SIG-M5 (cell line): ENCODE data around the gene RFX4.
"Not testable (repeated sequence)": the region's sequence is repeated elsewhere in the genome, so short reads cannot be mapped to it uniquely, and the experiment has no call there.

Experiments
- DNase-seq: peaks from one replicate; lab custom pipeline; 2025; lab: John Stamatoyannopoulos, UW

RFX4 gene

DNA sequence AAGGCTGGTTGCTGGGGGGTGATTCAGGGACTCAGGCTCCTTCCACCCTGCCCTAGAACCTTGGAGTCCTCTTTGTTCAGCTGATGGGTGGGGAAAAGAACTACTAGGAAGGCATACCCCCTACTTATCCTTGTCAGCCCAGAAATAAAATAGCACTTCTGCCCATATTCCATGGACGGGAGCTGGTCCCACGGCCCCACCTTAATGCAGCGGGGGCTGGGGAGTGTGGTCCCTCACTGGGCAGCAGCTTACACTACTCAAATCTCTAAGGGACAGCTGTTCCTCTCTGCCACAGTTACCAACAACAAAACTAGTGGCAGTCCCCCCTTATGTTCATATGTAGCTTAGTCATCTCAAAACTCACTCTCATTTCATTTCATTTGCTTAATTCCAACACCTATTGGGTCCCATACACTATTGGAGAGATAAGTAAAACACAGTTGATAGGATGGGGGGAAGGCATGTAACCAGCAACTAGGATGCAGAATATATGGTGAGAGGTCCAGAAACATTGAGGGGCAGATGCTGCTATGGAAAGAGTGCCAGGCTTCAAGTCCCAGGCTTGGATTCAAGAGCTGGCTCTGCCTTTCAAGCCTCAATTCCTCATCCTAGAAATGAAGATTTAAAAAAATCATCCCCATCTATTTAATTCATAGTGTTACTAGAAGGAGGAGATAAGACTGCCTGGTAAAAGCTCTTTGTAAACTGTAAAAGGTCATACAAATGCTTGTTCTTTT is 107.9 kb downstream of the RFX4 start:
- DNase-seq, result no peak

DNA sequence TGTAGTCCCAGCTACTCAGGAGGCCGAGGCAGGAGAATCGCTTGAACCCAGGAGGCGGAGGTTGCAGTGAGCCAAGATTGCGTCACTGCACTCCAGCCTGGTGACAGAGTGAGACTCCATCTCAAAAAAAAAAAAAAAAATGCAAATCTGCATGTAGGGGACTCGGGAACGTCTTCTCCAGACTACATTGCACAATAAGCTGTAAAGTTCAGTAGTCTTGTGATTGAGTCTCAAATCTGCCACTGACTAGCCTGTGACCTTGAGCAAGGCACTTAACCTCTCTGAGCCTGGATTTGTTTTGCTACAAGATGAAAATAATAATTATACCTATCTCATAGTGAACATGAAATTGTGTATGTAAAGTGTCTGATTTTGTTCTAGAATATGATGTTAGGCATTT is 109.2 kb downstream of the RFX4 start:
- not testable (repeated sequence) for DNase-seq

DNA sequence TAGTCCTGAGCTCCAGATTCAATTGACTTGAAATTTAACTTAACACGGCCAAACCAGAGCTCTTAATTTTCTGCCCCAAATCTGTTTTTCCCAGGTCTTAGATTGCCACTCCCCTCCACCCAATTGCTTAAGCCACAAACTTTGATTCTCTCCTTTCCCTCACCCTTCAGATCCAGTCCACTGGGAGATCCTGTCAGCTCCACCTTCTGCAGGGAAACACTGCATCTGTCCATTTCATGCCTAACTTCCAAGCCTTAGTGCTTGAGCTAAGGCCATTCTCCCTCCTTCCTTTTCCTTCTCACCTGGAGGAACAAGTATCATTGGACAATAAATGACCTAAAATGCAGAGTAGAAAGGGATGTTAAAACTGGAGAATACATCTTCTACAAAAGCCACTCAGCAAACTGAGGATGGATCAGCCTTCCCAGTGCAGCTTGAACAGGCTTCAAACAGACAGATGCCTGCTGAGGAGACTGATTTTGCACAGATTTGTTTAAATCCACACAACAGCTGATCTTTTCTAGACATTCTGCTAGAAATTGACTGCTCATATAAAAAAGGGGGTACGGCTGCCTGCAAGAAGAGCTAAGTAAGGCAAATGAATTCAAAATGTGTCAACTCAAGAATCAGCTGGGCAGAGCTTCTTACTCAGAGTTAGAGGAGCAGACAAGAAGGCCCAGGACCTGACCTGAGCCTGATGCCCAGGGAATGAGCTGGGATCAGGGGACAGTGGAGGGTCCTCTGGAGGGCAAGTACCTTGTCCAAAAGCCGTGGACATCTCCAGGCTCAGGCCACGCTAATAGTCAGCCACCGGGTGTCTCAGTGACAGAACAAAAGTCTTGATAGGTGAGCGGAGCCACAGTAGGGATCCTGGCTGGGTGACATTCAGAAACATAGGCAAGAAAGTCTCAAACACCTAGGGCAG is 110.4 kb downstream of the RFX4 start:
- DNase-seq, result no peak

DNA sequence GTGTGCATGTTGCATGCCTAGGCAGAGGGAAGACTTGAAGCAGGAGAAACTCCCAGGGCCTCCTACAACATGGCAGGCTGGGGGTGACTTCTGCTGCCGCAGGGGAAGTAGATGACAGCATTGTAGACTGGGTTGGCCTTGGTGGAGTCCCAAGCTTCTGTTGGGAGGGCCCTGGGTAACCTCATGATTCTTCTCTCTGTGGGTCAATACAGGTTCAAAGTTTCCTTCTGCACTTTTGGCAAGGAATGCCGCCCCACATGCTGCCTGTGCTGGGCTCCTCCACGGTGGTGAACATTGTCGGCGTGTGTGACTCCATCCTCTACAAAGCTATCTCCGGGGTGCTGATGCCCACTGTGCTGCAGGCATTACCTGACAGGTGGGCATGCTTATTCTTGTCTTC is 113.3 kb downstream of the RFX4 start:
- DNase-seq, result no peak

DNA sequence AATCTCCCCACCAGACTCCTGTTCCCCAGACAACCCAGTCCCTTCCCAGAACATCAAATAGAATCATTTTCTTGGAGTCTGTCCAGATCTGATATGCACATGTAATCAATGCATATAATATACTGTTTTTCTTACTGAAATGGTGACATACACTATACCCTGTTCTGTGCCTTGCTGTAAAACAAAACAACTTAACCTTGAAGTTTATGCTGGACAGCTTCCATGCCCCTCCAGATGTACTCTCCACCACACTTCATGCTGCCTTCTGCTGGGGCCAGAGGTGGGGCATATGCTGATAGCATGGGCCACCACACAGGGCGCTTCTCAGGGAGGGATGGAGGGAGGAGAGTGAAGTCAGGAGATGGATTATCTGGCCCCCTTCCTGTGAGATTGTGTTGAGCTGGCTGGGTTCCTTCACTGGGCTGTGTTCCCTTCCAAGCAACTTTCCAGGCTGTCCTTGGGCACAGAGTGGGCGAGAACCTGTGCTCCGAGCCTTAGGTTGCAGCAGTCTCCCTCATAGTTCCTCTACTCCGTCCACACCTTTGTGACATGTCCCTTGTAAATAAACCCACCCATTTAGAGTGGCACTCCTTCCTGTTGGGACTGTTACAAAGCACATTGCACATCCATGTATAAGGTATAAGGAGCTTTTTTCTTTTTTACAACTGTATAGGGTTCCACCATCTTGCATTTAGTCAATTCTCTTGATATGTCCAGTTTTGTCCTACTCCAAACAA is 114.0 kb downstream of the RFX4 start:
- no peak for DNase-seq

DNA sequence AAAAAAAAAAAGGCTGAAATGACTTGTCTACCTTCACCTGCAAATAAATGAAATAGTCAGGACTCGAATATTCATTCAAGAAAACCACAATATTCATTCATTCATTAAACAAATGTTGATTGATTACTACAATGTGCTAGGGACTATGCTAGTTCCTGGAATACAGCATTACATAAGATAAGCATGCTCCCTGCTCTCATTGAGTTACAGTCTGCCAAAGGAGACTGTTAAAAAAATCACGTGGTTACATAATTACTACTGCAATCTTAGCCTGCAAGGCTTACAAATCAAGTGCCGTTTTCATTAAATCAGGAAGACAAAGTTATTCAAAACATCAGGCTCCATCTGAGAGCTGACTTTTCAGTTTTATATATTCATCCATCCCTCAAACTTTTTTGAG is 121.3 kb downstream of the RFX4 start:
- DNase-seq, result no peak

DNA sequence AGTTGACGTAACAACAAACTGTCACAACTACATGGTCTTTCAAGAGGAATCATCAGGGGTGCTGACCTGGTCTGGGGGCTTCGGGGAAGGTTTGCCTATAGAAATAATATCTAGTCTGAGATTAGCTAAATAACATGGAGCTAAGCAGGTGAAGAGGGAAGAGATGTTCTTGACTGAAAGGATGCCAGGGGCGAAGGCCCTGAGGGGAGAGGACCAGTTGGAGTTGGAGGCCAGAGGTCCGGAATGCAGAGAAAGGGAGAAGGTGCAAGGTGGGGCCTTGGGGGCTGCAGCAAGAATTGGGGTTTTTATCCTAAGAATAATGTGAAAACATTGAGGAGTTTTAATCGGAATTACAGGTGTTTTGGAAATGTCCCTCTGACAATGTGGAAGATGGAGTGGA is 123.2 kb downstream of the RFX4 start:
- no peak for DNase-seq

DNA sequence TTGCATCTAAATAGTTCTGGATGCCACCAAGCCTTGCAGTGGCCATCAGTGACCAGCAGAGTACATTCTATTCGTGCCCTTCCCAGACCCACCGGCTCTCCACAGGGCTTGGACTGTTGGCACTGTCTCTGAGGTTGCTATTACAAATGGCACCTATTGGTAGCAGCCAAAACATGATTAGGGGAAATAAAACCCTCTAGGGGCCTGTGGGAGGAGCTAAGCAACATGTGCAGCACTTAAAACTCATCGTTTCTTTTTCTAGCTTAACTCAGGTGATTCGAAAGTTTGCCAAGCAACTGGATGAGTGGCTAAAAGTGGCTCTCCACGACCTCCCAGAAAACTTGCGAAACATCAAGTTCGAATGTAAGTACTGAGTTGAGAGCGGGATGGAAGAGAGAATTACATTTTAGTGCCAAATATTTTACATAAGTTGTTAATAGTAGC is 126.3 kb downstream of the RFX4 start:
- no peak for DNase-seq

DNA sequence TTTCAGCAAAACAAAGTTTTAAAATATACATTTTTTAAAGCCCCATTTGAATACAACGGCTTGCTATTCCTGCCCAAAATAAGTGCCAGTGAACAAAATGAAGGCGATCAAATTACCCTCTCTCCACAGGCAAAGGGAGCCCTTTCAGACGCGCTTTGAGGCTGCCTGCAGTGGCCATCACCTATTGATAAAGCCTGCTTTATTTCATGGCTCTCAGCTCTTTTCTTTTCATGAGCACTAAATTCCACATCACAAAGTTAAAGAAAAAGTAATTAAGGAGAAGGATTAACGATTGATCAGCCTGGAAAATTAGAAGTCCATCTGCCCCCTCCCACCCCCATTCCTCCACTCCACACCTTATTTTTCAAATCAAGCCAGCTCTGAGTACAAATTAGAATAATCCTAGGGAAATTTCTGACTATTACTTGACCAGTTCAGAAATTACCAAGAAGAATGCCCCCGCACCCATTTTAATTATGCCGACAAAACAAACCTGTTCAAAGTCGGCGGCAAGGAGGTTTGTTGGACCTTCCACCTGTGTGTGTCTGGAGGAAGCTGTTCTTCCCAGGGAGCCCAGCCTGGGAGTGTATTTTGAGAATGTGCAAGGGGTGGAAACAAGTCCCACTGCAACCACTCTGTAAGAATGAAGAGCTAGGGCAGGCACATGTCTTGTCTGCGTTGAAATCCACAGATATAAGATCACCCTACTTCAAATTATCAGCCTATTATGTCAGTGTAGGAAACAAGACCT is 127.5 kb downstream of the RFX4 start:
- DNase-seq, result no peak

DNA sequence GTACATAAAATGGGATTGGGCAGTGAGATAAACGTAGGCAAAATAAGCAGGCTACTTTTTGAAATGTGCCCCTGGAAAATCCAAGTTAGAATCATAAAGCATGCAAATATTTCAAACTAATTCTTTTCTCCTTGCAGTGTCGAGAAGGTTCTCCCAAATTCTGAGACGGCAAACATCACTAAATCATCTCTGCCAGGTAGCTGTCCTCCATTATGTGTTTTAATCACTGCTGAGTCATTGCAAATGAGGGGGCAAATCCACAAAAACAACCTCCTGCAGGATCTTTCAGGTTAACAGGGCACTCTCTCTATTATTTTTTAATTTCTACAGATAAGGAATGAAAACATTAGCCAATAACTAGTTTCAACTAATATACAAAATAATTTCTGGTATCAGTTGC is 128.5 kb downstream of the RFX4 start:
- no peak for DNase-seq

DNA sequence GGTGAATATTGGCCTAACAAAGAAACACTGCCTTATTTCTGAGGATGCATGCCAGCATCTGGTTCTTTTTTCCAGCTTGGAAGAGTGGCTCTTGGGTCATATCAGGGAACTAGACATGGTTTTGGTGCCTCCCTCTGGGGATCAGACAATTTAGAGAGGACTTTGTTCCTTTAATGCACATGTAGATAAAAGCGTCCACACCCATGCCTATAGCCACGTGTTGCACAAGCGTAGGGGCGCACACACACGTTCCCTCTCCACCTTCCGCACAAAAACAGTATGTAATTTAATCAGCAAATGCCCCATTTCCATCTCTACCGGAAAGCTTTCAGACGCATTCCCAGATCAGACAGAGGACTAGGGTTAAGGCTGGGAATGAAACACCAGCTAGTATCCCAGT is 130.0 kb downstream of the RFX4 start:
- no peak for DNase-seq

DNA sequence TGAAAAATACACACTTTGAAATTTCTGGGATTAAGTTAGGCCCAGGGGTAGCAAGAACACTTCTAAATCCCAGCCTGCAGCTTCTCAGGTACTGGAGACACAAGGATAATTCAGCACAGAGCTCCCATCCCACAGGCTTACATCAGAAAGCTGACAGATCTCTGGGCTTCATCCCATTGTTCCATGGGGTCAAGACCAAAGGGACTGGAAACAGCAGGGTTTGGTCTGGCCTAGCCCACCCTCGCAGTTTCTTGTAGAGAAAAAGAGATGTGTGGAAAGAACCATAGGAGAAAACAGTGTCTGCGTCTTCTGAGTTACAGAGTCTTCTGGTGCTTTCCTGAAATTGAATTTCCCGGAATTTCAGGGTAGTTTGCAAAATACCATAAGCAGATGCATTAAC is 132.1 kb downstream of the RFX4 start:
- no peak for DNase-seq

DNA sequence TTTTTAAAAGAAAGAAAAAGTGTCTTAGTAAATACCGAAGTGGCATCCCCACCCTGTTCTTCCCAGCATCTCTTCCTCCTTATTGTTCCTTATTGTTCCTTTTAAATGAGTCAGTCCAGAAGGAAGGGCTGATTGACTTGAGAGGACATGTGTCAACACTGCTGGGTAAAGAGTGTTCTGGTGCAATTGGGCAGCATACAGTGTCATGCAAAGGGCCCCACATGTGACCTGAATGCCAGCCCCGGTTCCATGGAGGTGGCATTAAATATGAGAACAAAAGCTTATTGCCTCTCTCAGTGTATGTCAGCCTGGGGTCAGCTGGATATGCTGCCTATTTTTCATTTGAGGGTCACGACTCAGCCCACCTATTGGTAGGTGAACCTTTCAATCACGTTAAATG is 132.8 kb downstream of the RFX4 start:
- DNase-seq, result no peak

DNA sequence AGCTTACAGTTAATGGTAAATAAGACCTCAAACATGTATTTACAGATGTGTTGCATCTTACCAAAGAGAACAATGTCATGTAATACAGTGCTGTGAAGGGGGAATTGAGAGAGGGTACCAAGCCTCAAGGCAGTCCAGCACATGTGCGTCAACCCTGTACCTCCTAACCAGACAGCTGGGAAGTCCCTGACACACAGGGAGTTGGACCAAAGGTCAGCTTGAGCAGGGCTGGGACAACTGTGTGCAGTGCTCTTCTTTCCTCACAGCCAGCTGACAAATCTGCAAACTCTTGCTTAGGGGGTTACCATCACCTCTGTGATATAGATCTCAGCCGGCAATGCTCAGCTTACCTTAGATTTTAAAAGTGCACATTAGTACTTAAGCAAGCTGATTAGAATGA is 134.9 kb downstream of the RFX4 start:
- no peak for DNase-seq

DNA sequence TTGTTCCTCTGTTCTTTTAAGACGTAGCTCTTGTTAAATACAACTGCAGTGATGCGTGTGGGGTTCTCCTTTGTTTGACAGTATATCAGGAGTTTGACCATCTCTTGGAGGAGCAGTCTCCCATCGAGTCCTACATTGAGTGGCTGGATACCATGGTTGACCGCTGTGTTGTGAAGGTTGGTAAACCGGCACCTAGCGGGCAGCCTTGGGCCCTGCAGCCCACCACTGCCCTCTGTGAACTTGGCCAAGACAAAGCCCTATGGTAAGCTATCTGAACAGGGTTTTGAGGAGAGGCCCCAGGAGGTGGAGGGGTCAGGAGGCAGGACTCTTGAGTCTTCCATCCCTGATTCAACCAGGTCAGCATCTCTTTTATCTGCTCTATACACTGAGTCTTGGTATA is 137.1 kb downstream of the RFX4 start:
- DNase-seq, result no peak

DNA sequence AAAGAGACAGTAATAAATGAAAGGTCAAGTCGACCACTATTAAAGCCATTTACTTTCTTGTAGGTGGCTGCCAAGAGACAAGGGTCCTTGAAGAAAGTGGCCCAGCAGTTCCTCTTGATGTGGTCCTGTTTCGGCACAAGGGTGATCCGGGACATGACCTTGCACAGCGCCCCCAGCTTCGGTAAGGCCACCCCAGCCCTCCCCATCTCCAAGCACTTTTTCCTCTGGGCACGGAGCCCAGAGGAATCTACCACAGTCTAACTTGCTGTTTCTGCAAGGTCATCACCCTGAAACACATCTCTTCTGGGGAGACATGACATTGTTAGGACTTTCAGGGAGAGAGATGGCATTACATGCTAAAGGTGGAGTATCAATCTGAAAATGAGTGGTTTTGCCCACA is 137.9 kb downstream of the RFX4 start:
- DNase-seq, result no peak

DNA sequence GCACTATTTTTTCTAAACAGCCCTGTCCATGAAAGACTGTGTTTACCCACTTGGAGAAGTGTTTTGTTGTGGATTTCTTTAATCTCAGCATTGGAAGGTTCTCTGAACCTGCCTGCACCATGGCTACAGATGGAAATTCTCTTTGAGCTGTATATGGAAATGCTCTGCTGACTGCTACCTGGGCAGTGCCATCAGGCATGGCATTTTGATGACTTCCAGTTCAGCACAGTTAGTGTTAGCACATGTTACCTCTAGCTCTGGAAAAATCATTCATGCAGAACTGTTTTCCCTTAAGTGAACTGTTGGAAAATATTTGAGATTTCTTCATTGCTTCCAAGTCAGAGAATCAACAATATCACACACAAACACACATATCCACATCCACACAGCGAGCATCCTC is 139.1 kb downstream of the RFX4 start:
- no peak for DNase-seq

DNA sequence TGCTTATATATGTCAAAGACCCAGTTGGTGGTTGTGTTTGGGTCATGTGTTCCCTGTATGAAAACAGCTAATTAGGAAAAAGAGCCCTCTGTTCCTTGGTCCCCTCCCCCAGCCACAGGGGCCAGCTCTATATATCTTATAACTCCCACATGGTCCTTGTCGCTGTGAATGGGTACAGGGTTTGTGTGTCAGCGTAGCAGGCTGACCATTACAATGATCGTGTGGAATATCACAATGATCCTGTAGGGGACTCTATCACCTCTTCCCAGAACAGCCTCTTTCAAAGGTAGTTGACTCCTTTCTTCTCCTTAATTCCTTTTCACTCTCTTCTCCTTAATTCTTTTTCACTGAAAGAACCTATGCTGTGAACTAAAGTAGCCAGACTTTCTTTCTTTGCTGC is 140.0 kb downstream of the RFX4 start:
- DNase-seq, result no peak

DNA sequence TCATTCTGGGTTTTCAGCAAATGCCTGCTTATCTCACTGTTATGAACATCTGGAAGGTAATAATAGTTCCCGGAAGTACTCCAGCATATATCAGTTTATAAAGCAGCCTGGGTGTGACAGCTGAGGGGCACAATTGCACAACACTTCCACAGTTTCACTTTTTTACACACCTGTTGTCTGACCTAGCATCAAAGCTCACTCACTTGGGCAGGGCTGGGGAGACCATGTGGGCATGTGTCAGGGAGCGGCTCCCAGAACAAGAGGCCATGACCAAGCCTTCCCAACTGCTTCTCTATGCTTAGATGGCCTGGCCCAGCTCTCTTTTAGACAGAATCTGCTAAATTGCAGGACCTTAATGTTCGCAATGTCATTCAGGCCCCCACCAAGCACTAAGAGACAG is 140.6 kb downstream of the RFX4 start:
- DNase-seq, result no peak

DNA sequence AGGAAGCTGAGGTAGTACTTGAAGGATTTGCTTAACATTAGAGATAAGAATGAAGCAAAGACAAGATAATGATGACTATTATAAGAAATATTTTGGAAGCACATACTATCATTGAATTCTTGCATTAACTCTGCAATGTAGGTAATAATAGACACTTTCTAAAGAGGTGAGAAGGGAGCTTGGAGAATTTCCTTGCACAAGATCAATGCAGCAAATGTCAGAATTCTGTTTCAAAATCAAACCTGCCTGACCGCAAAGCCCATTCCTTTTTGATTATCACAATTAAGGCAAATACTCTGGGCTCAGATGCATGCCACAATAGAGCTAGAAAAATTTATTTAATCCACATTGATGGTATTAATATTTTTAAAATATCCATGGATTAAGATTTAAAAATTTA is 141.3 kb downstream of the RFX4 start:
- DNase-seq, result no peak

DNA sequence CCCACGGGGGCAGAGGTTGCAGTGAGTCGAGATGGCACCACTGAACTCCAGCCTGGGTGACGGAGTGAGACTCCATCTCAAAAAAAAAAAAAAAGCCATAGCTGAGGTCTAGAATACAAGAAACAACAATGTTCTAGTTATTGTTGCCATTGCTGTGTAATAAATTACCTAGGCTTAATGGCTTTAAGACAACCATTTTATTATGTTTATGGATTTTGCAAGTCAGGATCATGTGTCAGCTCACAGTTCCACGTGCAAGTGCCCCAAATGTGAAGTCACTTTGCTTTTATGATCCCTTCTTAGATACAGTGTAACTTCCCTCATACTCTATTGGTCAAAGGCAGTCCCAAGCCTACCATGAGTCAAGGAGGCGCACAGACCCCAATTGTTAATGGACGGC is 142.1 kb downstream of the RFX4 start:
- DNase-seq, result no peak

DNA sequence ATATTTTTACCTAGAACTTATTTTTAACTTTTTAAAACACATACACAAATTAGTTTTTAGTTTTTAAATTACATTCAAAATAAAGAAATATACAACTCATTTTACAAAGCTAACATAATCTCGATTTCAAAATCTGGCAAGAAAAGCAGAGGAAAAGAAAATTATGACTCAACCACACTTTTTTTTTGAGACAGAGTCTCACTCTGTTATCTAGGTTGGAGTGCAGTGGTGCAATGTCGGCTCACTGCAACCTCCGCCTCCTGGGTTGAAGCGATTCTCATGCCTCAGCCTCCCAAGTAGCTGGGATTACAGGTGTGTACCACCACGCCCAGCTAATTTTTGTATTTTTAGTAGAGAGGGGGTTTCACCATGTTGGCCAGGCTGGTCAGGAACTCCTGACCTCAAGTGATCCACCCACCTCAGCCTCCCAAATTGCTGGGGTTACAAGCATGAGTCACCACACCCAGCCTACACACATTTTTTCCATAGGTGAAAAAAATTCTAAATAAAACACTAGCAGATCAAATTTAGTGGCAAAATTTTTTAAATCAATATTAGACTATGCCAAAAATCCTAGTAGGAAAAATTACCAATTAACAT is 143.9 kb downstream of the RFX4 start:
- DNase-seq, result not testable (repeated sequence)
